Measurements from ENCODE around the gene SPRY1.

- TF ChIP-seq POLR2A (IDR thresholded peaks at IDR 0.05) (no peak), CTCF (IDR thresholded peaks at IDR 0.05) (no peak)
Observed at GRCh38 chr4:123406872-123407271, 10.3 kb downstream of the SPRY1 start.
